Calu3 (cell line): ENCODE results near the gene TIMM29. TPM values are rescaled to one million over a fixed set of nuclear protein-coding genes. Genes with fewer than 3 reads are reported as not detected.

Experiments used
- BruUV-seq: library from RNA; stranded (reverse); fragments of 400-500 nt; replicated peaks from 2 replicates; lab custom pipeline; 2021; lab: Mats Ljungman, UMichigan
- CTCF ChIA-PET: fragments of 300-600 bp; sonication (Branson Sonifier 250); formaldehyde crosslinking; loops from one replicate; lab custom pipeline; 2022; ENCODE audit warnings: antibody characterized with exemption; lab: Charles Lee
- DNase-seq: peaks from one replicate; pipeline ENCODE4 v3.0.0; 2022
- H3K27ac Mint-ChIP-seq: one replicate; pipeline ENCODE4 v1.8.0; 2022; ENCODE audit warnings: mixed read lengths; ENCODE audit not compliant: unreplicated experiment
- H3K27me3 Mint-ChIP-seq: one replicate; pipeline ENCODE4 v1.8.0; 2022; ENCODE audit warnings: mixed read lengths; ENCODE audit not compliant: unreplicated experiment
- H3K36me3 Mint-ChIP-seq: one replicate; pipeline ENCODE4 v1.8.0; 2022; ENCODE audit warnings: mild to moderate bottlenecking, moderate library complexity, mixed read lengths; ENCODE audit not compliant: insufficient read depth, unreplicated experiment
- H3K4me1 Mint-ChIP-seq: one replicate; pipeline ENCODE4 v1.8.0; 2022; ENCODE audit warnings: mild to moderate bottlenecking, low read depth, mixed read lengths; ENCODE audit not compliant: unreplicated experiment
- H3K4me3 Mint-ChIP-seq: one replicate; pipeline ENCODE4 v1.8.0; 2022; ENCODE audit warnings: mild to moderate bottlenecking, low read depth, moderate library complexity, mixed read lengths; ENCODE audit not compliant: unreplicated experiment
- H3K9me3 Mint-ChIP-seq: one replicate; pipeline ENCODE4 v1.8.0; 2022; ENCODE audit warnings: low read depth, mixed read lengths; ENCODE audit not compliant: unreplicated experiment
- intact Hi-C: fragments of 100-400 bp; cut with micrococcal nuclease; formaldehyde crosslinking; loops from one replicate; pipeline ENCODE4 v1.10.0; 2022; ENCODE audit not compliant: unreplicated experiment
- total RNA-seq: library from RNA; stranded (reverse); gene quantifications from 2 replicates; pipeline ENCODE4 v1.2.3, GENCODE V29; 2022
- TF ChIP-seq, protein P1 (sequence below): fragments of 200-600 bp; IDR thresholded peaks from one replicate; pipeline ENCODE4 v1.8.0; 2022; ENCODE audit warnings: antibody characterized with exemption; ENCODE audit not compliant: unreplicated experiment

TIMM29 gene
- total RNA-seq, 1 experiment from 2014 or later, result 15.3 TPM

- H3K9me3 Mint-ChIP-seq, result no peaks in the 10 kb centered on the region
- DNase-seq, result no peak
- TF ChIP-seq, protein P1, sequence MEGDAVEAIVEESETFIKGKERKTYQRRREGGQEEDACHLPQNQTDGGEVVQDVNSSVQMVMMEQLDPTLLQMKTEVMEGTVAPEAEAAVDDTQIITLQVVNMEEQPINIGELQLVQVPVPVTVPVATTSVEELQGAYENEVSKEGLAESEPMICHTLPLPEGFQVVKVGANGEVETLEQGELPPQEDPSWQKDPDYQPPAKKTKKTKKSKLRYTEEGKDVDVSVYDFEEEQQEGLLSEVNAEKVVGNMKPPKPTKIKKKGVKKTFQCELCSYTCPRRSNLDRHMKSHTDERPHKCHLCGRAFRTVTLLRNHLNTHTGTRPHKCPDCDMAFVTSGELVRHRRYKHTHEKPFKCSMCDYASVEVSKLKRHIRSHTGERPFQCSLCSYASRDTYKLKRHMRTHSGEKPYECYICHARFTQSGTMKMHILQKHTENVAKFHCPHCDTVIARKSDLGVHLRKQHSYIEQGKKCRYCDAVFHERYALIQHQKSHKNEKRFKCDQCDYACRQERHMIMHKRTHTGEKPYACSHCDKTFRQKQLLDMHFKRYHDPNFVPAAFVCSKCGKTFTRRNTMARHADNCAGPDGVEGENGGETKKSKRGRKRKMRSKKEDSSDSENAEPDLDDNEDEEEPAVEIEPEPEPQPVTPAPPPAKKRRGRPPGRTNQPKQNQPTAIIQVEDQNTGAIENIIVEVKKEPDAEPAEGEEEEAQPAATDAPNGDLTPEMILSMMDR, result no peak
- H3K27ac Mint-ChIP-seq, result no peak overlapping the region
- no peaks in the 10 kb centered on the region for H3K27me3 Mint-ChIP-seq
- H3K4me3 Mint-ChIP-seq, result no peak overlapping the region
- H3K36me3 Mint-ChIP-seq, result peaks cover 33% of the 10 kb centered on the region
- CTCF ChIA-PET, result interaction anchor here (0.6 to 0.7 kb wide), 3 partner anchors 8 to 54 kb away, joined by 3 to 5 read pairs (median 4); no protein-coding TSS in a partner anchor
- H3K4me1 Mint-ChIP-seq, result peaks cover 5% of the 10 kb centered on the region
- intact Hi-C loops, result no loop called here
- no TSS peak for BruUV-seq
These were observed 35.3 kb downstream of the TIMM29 start for GRCh38 chr19:10963865-10964264.

GRCh38 chr19:10964903-10965302 lies 36.3 kb downstream of the TIMM29 start:
- peaks cover 32% of the 10 kb centered on the region for H3K36me3 Mint-ChIP-seq
- CTCF ChIA-PET, result interaction anchor here (0.5 to 1.0 kb wide), 2 partner anchors 10 to 16 kb away, joined by 7 to 8 read pairs; no protein-coding TSS in a partner anchor
- DNase-seq, result no peak
- H3K9me3 Mint-ChIP-seq, result no peaks in the 10 kb centered on the region
- no peaks in the 10 kb centered on the region for H3K27me3 Mint-ChIP-seq
- H3K4me1 Mint-ChIP-seq, result peaks cover 5% of the 10 kb centered on the region
- H3K27ac Mint-ChIP-seq, result no peak overlapping the region
- H3K4me3 Mint-ChIP-seq, result no peak overlapping the region
- TF ChIP-seq, protein P1, result no peak
- intact Hi-C loops, result no loop called here
- no TSS peak for BruUV-seq

- intact Hi-C loops, result no loop called here
- Mint-ChIP-seq H3K9me3 (no peaks in the 10 kb centered on the region), H3K36me3 (peaks cover 27% of the 10 kb centered on the region), H3K4me1 (peaks cover 5% of the 10 kb centered on the region), H3K4me3 (no peak overlapping the region), H3K27me3 (no peaks in the 10 kb centered on the region), H3K27ac (no peak overlapping the region)
- DNase-seq, result no peak
- CTCF ChIA-PET, result interaction anchor here (1.0 kb wide), 1 partner anchor 10 kb away, joined by 7 read pairs; no protein-coding TSS in a partner anchor
- no TSS peak for BruUV-seq
- TF ChIP-seq, protein P1, result no peak
These were observed 36.8 kb downstream of the TIMM29 start for GRCh38 chr19:10965398-10965797.

- H3K4me3 Mint-ChIP-seq, result no peak overlapping the region
- BruUV-seq, result no TSS peak
- no peaks in the 10 kb centered on the region for H3K27me3 Mint-ChIP-seq
- TF ChIP-seq, protein P1, result no peak
- no peak for DNase-seq
- no peak overlapping the region for H3K27ac Mint-ChIP-seq
- peaks cover 5% of the 10 kb centered on the region for H3K4me1 Mint-ChIP-seq
- CTCF ChIA-PET, result interaction anchor here (0.7 kb wide), 1 partner anchor 26 kb away, joined by 4 read pairs; no protein-coding TSS in a partner anchor
- H3K36me3 Mint-ChIP-seq, result peaks cover 16% of the 10 kb centered on the region
- intact Hi-C loops, result no loop called here
- no peaks in the 10 kb centered on the region for H3K9me3 Mint-ChIP-seq
These were observed 38.2 kb downstream of the TIMM29 start for GRCh38 chr19:10966809-10967208.
